GM12892 (cell line): ENCODE measurements around the gene MRFAP1L1.
A peak's percentile ranks its signal among the peaks of the same experiment; 100 is the strongest.
"Not testable (repeated sequence)": the region's sequence is repeated elsewhere in the genome, so short reads cannot be mapped to it uniquely, and the experiment has no call there.

Experiments used
- DNase-seq: peaks from one replicate; pipeline ENCODE4 v3.0.0; 2011; ENCODE audit not compliant: insufficient read length
- FAIRE-seq: peaks from 2 replicates; lab custom pipeline; 2011; peaks lifted over from hg19 to GRCh38; lab: Jason Lieb, UNC
- POLR2A ChIP-seq: IDR thresholded peaks from 2 replicates; pipeline ENCODE4 v1.6.1; 2011; ENCODE audit warnings: low read depth, low read length, control low read depth
- POLR2AphosphoS5 ChIP-seq: IDR thresholded peaks from 2 replicates; pipeline ENCODE4 v1.6.1; 2011; ENCODE audit warnings: low read depth, low read length, control low read depth
- TAF1 ChIP-seq: IDR thresholded peaks from 2 replicates; pipeline ENCODE4 v1.6.1; 2011; ENCODE audit warnings: low read depth, mild to moderate bottlenecking, control low read depth, low read length, borderline replicate concordance

Gene MRFAP1L1

DNA sequence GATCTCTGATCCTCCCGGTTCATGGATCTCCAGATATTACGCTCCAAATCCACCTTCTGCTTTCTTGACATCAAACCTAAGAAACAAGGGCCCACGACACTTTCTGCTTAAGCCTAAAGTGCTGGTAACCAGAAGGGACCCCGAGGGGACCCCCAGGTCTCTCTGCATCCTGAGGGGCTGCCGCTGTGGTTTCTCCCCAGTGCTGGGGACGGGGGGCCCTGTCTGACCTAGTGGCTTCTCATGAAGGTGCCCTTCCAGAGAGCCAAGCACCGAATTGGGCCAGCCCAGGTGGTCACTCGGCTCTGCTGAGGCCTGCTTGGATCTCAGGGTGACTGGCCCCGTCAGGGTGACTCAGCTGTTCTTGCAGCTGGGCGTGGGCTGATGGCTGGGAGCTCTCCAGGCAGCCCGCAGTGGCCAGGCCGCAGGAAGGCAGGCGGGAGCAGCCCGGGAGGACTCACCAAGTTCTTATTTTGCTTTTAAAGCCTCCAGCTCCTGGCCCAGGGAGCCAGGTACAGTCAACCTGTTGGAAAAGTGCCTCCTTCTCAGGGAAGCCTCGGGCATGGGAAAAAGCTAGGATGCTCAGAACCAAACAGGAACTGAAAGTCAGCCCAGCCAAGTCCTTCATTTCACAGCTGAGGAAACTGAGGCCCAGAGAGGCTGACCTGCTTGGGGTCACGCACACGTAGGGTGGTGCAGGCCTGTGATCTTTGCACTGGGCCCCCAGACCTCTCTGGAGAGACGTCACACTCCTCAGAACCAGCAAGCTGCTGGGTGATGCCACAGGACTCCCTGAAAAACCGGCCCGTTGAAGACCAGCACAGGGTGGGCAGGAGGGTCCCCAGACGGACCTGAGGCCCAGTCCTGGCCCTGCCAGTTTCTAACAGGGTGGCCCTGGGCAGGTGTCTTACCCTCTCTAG, 23.0 kb upstream of the MRFAP1L1 start:
- FAIRE-seq (no peak), DNase-seq (no peak)
- TF ChIP-seq TAF1: no peak
- TF ChIP-seq POLR2A: no peak
- TF ChIP-seq POLR2AphosphoS5: no peak

DNA sequence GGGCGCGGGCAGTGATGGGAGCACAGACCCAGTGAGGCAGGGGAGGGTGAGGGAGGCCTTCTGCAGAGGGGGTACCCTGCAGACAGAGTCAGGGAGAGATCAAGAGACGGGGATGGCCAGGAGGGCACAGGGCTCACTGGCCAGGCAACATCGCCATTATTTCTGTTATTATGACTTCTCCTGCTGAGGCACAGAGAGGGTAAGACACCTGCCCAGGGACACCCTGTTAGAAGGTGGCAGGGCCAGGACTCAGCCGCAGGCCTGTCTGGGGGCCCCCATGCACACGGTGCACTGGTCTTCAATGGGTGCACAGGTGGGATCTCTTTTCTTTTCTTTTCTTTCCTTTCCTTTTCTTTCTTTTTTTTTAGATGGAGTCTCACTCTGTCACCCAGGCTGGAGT, 22.1 kb upstream of the MRFAP1L1 start:
- DNase-seq (no peak), FAIRE-seq (no peak)
- TF ChIP-seq TAF1: no peak
- no peak for TF ChIP-seq POLR2AphosphoS5
- TF ChIP-seq POLR2A: no peak

DNA sequence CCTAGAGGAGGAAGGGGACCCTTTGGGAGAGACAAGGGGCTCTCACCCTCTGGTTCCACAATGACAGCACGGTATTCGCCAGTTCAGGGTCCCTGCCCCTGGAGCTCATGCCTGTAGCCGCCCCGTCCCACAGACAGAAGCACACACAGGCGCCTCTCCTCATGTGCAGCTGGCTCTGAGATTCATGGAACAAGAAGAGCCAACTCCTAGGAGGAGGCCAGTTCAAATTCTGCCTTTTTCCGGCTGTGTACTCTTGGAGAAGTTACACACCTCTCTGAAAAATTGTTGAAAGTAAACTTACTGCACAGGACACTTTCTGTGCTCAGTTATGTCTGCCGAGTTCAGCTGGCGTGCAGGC, 21.6 kb upstream of the MRFAP1L1 start:
- no peak for FAIRE-seq
- no peak for TF ChIP-seq POLR2AphosphoS5
- TF ChIP-seq POLR2A: no peak
- TF ChIP-seq TAF1: no peak
- DNase-seq: no peak

DNA sequence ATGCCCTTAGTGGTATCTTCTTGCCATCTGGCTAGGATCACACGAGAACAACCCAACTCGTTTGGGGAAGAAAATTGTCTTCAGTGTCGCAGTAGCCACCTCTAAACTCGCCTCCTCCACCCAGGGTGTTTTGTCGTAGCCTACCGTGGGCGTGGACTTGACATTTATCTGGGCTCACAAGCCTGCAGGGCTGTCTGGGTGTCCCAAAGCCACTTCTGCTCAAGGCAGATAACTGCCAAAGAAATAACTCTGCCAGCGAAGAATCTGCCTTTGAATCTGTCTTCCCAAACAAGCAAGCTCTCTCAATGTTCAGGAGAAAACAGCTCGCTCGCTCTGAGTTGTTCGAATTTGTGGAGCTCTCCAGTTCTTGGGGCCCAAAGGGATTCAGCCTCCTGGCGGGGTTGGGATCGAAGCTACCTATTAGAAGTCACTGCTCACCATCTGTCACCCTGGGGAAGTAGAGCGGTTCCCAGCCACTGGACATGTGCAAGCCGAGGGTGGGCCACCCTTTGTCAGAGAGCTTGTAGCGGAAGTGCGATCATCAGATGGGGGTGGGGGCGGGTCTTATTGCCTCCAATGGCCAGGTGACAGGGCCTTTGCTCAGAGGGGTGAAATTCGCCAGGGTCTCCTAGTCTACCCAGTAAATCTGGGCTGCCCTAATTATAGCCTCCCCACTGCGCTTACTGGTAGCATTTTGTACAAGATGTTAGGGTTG, 21.1 kb upstream of the MRFAP1L1 start:
- TF ChIP-seq POLR2AphosphoS5: no peak
- no peak for FAIRE-seq
- no peak for DNase-seq

DNA sequence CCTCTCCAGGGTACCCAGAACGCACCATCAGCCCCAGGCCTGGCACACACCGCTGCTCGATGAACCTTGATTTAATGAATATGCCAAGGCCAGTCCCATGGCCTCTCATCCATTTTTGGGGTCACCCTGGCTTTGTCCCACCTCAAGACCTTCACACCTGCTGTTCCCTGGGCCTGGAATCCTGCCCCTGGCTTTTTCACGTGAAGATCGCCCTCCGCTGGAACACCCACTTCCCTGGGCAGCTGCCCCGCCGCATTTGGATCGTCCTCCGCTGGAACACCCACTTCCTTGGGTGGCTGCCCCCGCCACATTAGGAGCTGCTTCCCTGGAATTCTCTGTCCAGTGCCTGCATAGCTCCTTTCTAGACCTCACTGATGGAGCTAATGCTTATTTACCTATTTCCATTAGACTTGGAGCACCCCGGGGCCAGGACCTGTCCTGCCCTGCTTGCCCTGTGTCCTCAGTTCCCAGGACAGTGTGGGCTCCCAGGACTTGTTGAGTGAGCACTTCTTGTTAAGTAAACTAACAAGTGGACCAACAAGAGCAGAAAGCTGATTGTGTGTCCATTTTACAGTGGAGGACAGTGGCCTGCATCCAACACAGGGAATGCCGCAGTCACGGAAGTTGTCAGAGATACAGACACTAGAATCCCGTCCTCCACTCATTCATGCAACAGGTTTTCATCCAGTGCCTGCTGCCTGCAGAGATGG, 18.8 kb upstream of the MRFAP1L1 start:
- DNase-seq: no peak
- no peak for TF ChIP-seq POLR2AphosphoS5
- no peak for TF ChIP-seq POLR2A
- FAIRE-seq: no peak

DNA sequence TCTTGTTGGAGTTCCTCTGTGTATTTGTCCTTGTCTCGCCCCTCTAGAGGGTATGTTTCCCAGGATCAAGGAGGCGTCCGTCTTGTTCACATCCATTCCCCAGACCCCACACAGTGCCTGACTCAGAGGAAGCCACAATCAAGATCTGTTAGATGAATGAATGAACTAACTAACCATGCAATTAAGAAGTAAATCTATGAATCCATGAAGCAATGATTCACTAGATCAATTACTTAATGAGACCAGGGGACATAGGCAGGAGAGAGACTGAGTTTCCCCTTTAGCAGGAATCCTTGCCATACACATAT, 18.2 kb upstream of the MRFAP1L1 start:
- FAIRE-seq: no peak
- no peak for DNase-seq
- TF ChIP-seq TAF1 (no peak), POLR2AphosphoS5 (no peak), POLR2A (no peak)

DNA sequence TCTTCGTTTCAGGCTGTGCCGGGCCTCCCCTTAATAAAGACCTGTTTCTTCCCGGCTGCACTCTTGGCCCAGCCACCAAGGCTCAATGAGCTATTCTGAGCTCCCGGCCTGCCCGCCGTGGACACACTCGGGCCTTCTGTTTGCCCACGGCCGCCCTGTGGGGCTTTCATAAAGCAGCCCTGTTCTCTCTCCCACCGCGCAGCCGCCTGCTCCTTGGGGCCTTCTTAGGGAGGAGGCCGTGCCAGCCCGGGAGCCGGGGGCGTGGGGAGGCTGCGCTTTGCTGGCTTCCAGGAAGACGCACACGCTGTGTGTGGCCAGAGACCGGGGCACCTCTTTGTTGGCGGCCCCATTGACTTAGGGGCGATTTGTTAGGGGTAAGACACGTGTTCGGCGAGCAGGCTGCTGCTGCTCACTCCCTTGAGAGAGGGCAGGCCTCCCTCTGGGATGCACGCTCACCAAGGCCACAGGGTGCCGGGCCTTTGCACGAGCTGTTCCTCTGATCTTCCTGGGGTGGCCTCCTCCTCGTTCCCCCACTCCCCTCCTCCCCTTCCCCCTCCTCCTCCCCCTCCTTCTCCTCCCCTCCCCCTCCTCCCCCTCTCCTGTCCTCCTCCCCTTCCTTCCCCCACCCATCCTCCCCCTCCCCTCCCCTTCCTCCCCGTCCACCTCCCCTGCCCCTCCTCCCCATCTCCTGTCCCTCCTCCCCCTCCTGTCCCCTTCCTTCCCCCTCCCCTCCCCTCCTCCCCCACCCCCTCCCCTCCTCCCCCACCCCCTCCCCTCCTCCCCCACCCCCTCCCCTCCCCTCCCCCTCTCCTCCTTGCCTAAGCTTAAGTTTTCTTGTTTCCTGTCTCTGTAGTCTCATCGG, 17.6 kb upstream of the MRFAP1L1 start:
- no peak for TF ChIP-seq POLR2A
- TF ChIP-seq TAF1: no peak
- no peak for TF ChIP-seq POLR2AphosphoS5
- FAIRE-seq (no peak), DNase-seq (no peak)

DNA sequence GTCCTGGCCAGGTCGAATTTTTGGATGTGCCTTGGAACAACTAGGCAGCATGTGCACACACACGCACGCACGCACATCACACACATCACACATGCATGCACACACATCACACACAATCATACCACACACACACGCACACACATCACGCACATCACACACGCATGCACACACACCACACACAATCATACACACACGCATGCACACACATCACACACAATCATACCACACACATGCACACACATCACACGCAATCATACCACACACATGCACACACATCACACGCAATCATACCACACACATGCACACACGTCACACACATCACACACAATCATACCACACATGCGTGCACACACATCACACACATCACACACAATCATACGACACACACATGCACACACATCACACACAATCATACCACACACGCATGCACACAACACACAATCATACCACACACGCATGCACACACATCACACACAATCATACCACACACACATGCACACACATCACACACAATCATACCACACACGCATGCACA, 15.8 kb upstream of the MRFAP1L1 start:
- peak; percentile 50 for FAIRE-seq

DNA sequence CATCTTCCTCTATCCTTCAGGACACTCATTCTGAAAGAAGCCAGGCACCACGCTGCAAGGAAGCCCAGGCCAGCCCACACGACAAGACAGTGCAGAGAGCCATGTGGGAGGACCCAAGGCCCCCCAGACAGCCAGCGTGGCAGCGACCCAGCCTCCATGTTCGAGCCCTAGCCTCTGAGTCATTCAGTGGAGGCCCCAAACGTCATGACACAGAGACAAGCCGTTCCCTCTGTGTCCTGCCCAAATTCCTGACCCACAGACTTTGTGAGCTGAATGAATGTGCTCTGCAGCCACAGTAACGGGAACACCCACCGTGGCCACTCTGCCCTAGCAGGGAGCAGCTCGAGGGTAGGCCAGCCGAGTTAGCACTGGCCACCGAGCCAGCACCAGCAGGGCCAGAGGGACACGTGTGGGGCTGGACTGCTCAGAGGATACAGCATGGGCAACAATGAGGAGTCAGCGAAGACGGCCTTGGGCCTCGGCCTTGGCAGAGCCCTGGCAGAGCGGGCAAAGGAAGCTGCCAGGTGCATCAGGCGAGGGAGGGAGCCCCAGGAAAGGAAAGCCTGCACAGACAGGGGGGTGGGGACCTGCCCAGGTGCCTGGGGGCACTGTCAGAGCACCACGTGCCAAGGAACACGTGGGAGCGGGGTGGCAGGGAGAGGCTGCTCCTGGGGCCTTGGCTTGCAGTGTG, 14.9 kb upstream of the MRFAP1L1 start:
- no peak for DNase-seq
- FAIRE-seq: no peak
- no peak for TF ChIP-seq TAF1

More for the DNA sequence above, 15.8 kb upstream of the MRFAP1L1 start:
- DNase-seq: not testable (repeated sequence)

DNA sequence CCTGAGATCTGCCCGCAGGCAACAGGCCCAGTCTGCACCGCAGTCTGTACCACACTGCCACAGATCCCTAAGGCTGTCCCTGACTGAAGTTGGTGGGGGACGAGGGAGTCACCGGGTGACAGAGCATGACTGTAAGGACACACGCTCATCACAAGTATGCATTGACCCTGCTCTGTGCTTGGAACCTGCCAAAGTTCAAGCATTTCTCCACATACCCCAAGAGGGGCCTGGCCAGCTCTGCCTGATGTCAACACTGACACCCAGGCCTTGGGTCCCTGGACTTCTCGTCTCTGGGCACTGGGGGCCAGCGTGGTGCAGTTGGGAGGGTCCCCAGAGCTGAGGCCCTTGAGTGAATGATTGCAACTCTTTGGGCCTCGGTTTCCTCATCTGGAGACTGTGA, 14.2 kb upstream of the MRFAP1L1 start:
- DNase-seq: no peak
- TF ChIP-seq TAF1: no peak
- TF ChIP-seq POLR2AphosphoS5: no peak
- no peak for TF ChIP-seq POLR2A
- no peak for FAIRE-seq

DNA sequence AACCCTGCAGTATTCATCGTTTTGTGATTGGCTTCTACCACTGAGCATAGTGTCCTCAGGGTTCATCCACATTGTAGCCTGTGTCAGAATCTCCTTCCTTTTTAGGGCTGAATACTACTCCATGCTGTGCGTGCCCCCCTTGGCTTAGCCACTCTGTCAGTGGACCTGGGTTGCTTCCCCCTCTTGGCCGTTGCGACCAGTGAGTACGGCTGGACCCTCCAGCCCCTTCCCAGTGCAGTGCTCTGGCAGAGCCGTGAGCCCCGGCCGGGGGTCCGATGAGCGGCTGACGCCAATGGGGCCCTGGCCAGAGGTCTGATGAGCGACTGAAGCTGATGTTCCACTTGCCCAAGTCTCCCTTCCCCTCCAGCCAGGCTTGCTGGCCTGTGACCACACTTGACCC, 13.2 kb upstream of the MRFAP1L1 start:
- no peak for TF ChIP-seq POLR2AphosphoS5
- no peak for TF ChIP-seq POLR2A
- no peak for TF ChIP-seq TAF1
- DNase-seq (no peak), FAIRE-seq (no peak)
